Sigmoid colon (tissue), 4 donors: ENCODE measurements around the gene ATP5F1E.

Source experiments
- CTCF ChIP-seq, 4 experiments: fragments of 450-650 bp in 3 of 4; fragments of 200-600 bp in 1 of 4; IDR thresholded peaks; one replicate each; pipeline ENCODE4 v1.5.1; 2016 to 2019; ENCODE audit warnings: antibody characterized with exemption in 4 of 4, mild to moderate bottlenecking in 3 of 4, moderate library complexity in 2 of 4
- EP300 ChIP-seq, 4 donors: sonication (generic); formaldehyde crosslinking; IDR thresholded peaks; one replicate each; pipeline ENCODE4 v1.6.1; 2017; ENCODE audit warnings: antibody characterized with exemption in 4 of 4
- POLR2A ChIP-seq, 2 donors: fragments of 450-650 bp; IDR thresholded peaks; one replicate each; pipeline ENCODE4 v1.6.1; 2016; ENCODE audit warnings: antibody characterized with exemption in 2 of 2, mild to moderate bottlenecking in 2 of 2, moderate library complexity in 2 of 2

DNA sequence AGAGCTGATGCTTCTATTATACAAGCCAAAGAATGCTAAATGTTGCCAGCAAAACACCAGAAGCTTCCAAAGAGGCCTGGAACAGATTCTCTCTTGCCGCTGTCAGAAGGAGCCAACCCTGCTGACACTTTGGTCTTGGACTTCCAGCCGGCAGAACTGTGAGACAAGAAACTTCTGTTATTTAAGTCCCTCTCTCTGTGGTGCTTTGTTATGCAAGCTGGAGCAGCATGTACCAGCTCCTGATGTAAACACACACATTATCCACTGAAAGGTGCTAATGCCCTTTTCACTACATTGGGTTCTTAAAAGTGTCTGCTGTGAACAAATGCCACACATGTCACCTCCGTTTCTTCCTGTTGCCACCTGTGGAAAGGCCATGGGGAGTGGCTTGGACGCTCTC lies 36.4 kb upstream of the ATP5F1E start:
- TF ChIP-seq POLR2A (IDR thresholded peaks at IDR 0.05) (no peak), CTCF (IDR thresholded peaks at IDR 0.05) (no peak), EP300 (IDR thresholded peaks at IDR 0.05) (no peak)
